Fibroblast of villous mesenchyme (primary cell): ENCODE results near the gene KCNT2. TPM values are rescaled to one million over a fixed set of nuclear protein-coding genes. Genes with fewer than 3 reads are reported as not detected.
"Not testable (repeated sequence)": the region's sequence is repeated elsewhere in the genome, so short reads cannot be mapped to it uniquely, and the experiment has no call there.

ENCODE experiments used
- DNase-seq: peaks from one replicate; pipeline ENCODE4 v3.0.0-alpha.2; 2010; ENCODE audit warnings: low read depth
- H3K4me3 ChIP-seq: 2 replicates; pipeline ENCODE4 v1.5.1; 2011; ENCODE audit warnings: low read depth, mild to moderate bottlenecking, low read length
- total RNA-seq: library from RNA; depleted of rRNA; stranded (reverse); fragments of >200 nt; gene quantifications from 2 replicates; pipeline ENCODE4 v1.2.3, GENCODE V29; 2012
- TF ChIP-seq, protein P1 (sequence below): IDR thresholded peaks from 2 replicates; pipeline ENCODE4 v1.5.1; 2012; ENCODE audit warnings: low read depth, mild to moderate bottlenecking, low read length; ENCODE audit not compliant: insufficient read depth

KCNT2 gene
- total RNA-seq, 1 donor = 7.3 TPM

- no peak for DNase-seq
- H3K4me3 ChIP-seq = no peak overlapping the region
- TF ChIP-seq, protein P1, sequence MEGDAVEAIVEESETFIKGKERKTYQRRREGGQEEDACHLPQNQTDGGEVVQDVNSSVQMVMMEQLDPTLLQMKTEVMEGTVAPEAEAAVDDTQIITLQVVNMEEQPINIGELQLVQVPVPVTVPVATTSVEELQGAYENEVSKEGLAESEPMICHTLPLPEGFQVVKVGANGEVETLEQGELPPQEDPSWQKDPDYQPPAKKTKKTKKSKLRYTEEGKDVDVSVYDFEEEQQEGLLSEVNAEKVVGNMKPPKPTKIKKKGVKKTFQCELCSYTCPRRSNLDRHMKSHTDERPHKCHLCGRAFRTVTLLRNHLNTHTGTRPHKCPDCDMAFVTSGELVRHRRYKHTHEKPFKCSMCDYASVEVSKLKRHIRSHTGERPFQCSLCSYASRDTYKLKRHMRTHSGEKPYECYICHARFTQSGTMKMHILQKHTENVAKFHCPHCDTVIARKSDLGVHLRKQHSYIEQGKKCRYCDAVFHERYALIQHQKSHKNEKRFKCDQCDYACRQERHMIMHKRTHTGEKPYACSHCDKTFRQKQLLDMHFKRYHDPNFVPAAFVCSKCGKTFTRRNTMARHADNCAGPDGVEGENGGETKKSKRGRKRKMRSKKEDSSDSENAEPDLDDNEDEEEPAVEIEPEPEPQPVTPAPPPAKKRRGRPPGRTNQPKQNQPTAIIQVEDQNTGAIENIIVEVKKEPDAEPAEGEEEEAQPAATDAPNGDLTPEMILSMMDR = no peak
These were observed 91.0 kb downstream of the KCNT2 start for GRCh38 chr1:196517193-196517592.

DNA sequence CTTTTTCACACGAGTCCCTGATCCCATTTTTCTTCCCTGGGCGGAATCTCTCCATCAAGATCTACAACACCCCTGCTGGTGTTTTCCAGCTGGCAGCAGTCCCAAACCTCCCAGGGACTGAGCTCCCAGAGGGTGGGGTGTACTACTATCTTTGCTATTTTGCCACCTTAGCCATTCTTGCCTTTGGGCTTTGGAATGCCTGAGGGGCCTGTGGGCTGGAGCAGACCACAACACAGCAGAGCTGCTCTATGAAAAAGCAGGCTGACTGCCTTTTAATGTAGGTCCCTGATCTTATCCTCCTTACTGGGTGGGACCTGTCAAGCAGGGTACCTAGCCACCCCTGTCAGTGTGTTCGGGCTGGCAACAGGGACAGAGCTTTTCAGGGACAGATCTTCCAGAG, 91.9 kb downstream of the KCNT2 start:
- H3K4me3 ChIP-seq = no peak overlapping the region
- TF ChIP-seq, protein P1 = no peak
- DNase-seq = no peak

DNA sequence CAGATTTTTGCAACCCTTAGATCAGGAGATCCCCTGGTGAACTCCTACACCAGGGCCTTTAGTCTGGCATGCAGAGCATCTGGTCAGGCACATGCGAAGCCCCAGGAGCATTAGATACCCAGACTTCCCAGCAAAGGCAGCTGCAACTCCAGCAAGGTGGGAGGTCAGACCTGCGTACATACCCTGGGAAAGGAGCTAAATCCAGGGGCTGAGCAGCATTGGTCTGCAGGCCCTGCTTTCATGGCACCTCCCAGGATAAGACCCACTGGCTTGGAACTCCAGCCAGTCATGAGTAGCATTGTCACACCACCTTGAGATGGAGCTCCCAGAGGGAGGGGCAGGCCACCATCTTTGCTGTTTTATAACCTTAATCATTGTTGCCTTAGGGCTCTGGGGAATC, 92.3 kb downstream of the KCNT2 start:
- TF ChIP-seq, protein P1 = no peak
- H3K4me3 ChIP-seq = no peak overlapping the region
- no peak for DNase-seq

- DNase-seq = no peak
- TF ChIP-seq, protein P1 = no peak
- no peak overlapping the region for H3K4me3 ChIP-seq
These were observed 94.4 kb downstream of the KCNT2 start for GRCh38 chr1:196513821-196514220.

GRCh38 chr1:196510451-196510850, 97.8 kb downstream of the KCNT2 start:
- DNase-seq = no peak
- H3K4me3 ChIP-seq = no peak overlapping the region
- TF ChIP-seq, protein P1 = no peak

DNA sequence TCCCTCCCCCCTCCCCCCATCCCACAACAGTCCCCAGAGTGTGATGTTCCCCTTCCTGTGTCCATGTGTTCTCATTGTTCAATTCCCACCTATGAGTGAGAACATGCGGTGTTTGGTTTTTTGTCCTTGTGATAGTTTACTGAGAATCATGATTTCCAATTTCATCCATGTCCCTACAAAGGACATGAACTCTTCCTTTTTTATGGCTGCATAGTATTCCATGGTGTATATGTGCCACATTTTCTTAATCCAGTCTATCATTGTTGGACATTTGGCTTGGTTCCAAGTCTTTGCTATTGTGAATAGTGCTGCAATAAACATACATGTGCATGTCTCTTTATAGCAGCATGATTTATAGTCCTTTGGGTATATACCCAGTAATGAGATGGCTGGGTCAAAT, 104.0 kb downstream of the KCNT2 start:
- H3K4me3 ChIP-seq, DNase-seq: not testable (repeated sequence)

GRCh38 chr1:196502437-196502836, 105.8 kb downstream of the KCNT2 start:
- no peak for DNase-seq
- TF ChIP-seq, protein P1 = no peak
- no peak overlapping the region for H3K4me3 ChIP-seq
